ENCODE measurements around the gene KIAA1755.

Gene KIAA1755

GRCh38 chr20:38162878-38163875 is 97.4 kb downstream of the KIAA1755 start:
- DNase-seq (ENCODE audit: low read depth, low spot score), result no peak
- Histone ChIP-seq H3K4me1 (ENCODE audit: insufficient read depth, insufficient read length) (peaks cover 13% of the 10 kb centered on the region), H3K27me3 (ENCODE audit: insufficient read depth, insufficient read length) (no peaks in the 10 kb centered on the region), H3K9me3 (ENCODE audit: insufficient read depth, low read length) (no peaks in the 10 kb centered on the region), H3K4me3 (ENCODE audit: insufficient read length, low read depth) (no peak overlapping the region), H3K9ac (ENCODE audit: insufficient read length, low read depth) (no peak overlapping the region), H3K36me3 (ENCODE audit: insufficient read depth, insufficient read length, low read length) (peaks cover 7% of the 10 kb centered on the region)
- TF ChIP-seq ZNF274 (IDR thresholded peaks at IDR 0.05; ENCODE audit: low read depth, low read length) (no peak), SUZ12 (IDR thresholded peaks at IDR 0.05; ENCODE audit: extremely low read depth, insufficient read depth, insufficient read length) (no peak), YY1 (IDR thresholded peaks at IDR 0.05; ENCODE audit: insufficient read depth, insufficient read length) (no peak)

DNA sequence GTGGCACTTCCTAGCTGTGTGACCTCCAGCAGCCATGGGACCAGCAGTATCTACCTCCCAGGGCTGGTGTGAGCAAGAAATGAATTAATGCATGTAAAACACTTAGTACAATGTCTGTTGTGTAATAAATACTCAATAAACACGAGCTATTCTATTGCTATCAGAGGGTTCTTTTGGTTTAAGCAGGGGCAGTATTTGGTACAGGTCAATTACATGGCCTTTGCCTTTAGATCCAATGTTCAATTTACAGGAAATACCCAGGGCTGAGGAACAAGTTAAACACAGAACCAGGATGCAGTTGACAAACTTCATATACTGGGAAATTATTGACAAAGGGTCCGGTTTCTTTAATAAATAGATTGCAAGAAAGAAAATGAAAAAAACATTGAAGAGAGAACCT is 98.4 kb downstream of the KIAA1755 start:
- H3K9ac ChIP-seq (ENCODE audit: insufficient read length, low read depth), result no peak overlapping the region
- H3K36me3 ChIP-seq (ENCODE audit: insufficient read depth, insufficient read length, low read length), result peaks cover 7% of the 10 kb centered on the region
- no peaks in the 10 kb centered on the region for H3K27me3 ChIP-seq (ENCODE audit: insufficient read depth, insufficient read length)
- no peak for DNase-seq (ENCODE audit: low read depth, low spot score)
- no peaks in the 10 kb centered on the region for H3K9me3 ChIP-seq (ENCODE audit: insufficient read depth, low read length)
- no peak overlapping the region for H3K4me3 ChIP-seq (ENCODE audit: insufficient read length, low read depth)
- peaks cover 13% of the 10 kb centered on the region for H3K4me1 ChIP-seq (ENCODE audit: insufficient read depth, insufficient read length)
- TF ChIP-seq YY1 (IDR thresholded peaks at IDR 0.05; ENCODE audit: insufficient read depth, insufficient read length), result no peak
- no peak for TF ChIP-seq ZNF274 (IDR thresholded peaks at IDR 0.05; ENCODE audit: low read depth, low read length)
- TF ChIP-seq SUZ12 (IDR thresholded peaks at IDR 0.05; ENCODE audit: extremely low read depth, insufficient read depth, insufficient read length), result no peak

DNA sequence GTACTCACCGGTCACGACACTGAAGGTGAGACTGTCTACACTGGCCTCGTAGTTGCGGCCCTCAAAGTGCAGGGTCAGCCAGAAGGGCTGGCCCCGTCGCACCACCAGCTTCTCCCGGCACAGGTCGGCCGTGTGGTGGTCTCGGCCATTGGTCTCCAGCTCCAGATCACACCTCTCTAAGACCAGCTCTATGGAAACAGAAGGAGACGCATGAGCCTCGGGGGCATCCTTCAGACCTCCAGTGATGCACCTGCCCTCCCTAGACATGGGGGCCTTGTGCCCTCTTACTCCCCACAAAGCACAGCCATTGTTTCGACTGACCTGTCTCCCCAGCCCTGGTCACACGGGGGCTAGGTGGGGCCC is 99.1 kb downstream of the KIAA1755 start:
- TF ChIP-seq YY1 (IDR thresholded peaks at IDR 0.05; ENCODE audit: insufficient read depth, insufficient read length) (no peak), SUZ12 (IDR thresholded peaks at IDR 0.05; ENCODE audit: extremely low read depth, insufficient read depth, insufficient read length) (no peak), ZNF274 (IDR thresholded peaks at IDR 0.05; ENCODE audit: low read depth, low read length) (no peak)
- H3K36me3 ChIP-seq (ENCODE audit: insufficient read depth, insufficient read length, low read length), result peaks cover 7% of the 10 kb centered on the region
- no peaks in the 10 kb centered on the region for H3K9me3 ChIP-seq (ENCODE audit: insufficient read depth, low read length)
- peaks cover 13% of the 10 kb centered on the region for H3K4me1 ChIP-seq (ENCODE audit: insufficient read depth, insufficient read length)
- no peaks in the 10 kb centered on the region for H3K27me3 ChIP-seq (ENCODE audit: insufficient read depth, insufficient read length)
- H3K4me3 ChIP-seq (ENCODE audit: insufficient read length, low read depth), result no peak overlapping the region
- H3K9ac ChIP-seq (ENCODE audit: insufficient read length, low read depth), result no peak overlapping the region
- no peak for DNase-seq (ENCODE audit: low read depth, low spot score)

Measured in NT2/D1 (cell line).